Stomach (tissue), 4 donors: ENCODE measurements around the gene HOXD8.

Source experiments
- CTCF ChIP-seq, 7 experiments: fragments of 450-650 bp in 4 of 7; fragments of 200-600 bp in 3 of 7; sonication (generic) in 3 of 7; IDR thresholded peaks; one replicate each; pipeline ENCODE4 v1.5.1; 2016 to 2019; ENCODE audit warnings: antibody characterized with exemption in 7 of 7, control low read depth in 2 of 7, mild to moderate bottlenecking in 1 of 7
- POLR2AphosphoS5 ChIP-seq, 3 donors: sonication (generic); formaldehyde crosslinking; IDR thresholded peaks; one replicate each; pipeline ENCODE4 v1.6.1; 2016; ENCODE audit warnings: antibody characterized with exemption in 3 of 3

- TF ChIP-seq POLR2AphosphoS5 (IDR thresholded peaks at IDR 0.05) (no peak), CTCF (IDR thresholded peaks at IDR 0.05) (no peak)
Measured at GRCh38 chr2:176135035-176135440, 5.5 kb downstream of the HOXD8 start.
